Pancreas (tissue), 10 donors: ENCODE results near the gene GABRB3. TPM values are rescaled to one million over a fixed set of nuclear protein-coding genes. Genes with fewer than 3 reads are reported as not detected.

Source experiments
- ATAC-seq, 4 donors: fragments of 200-7000 bp; cut with Tn5 transposase; one replicate each; pipeline versions ENCODE4 v1.8.0 to v1.9.1; 2020; ENCODE audit warnings: mild to moderate bottlenecking in 4 of 4, moderate library complexity in 4 of 4
- DNase-seq, 6 donors: peaks; one replicate each; pipeline ENCODE4 v3.0.0-alpha.2; 2020
- FAIRE-seq: peaks from 2 replicates; lab custom pipeline; 2012; peaks lifted over from hg19 to GRCh38; lab: Jason Lieb, UNC
- H3K27ac ChIP-seq, 4 donors: fragments of 200-600 bp; sonication (generic); 1 replicate in 3 of 4; 2 replicates in 1 of 4; pipeline versions ENCODE4 v1.5.0 to v1.8.0; 2020
- H3K27me3 ChIP-seq, 4 donors: fragments of 200-600 bp; one replicate each; pipeline ENCODE4 v1.8.0; 2021
- H3K36me3 ChIP-seq, 3 donors: fragments of 200-600 bp; sonication (generic) in 1 of 3; one replicate each; pipeline versions ENCODE4 v1.5.0 to v1.8.0; 2020 to 2021
- H3K4me1 ChIP-seq, 3 donors: fragments of 200-600 bp; one replicate each; pipeline ENCODE4 v1.8.0; 2021
- H3K4me3 ChIP-seq, 4 donors: fragments of 200-600 bp; sonication (generic) in 2 of 4; one replicate each; pipeline versions ENCODE4 v1.5.0 to v1.8.0; 2020 to 2021
- H3K9me3 ChIP-seq, 4 donors: fragments of 200-600 bp; one replicate each; pipeline ENCODE4 v1.8.0; 2021
- CTCF ChIP-seq, 4 donors: fragments of 200-600 bp; sonication (generic) in 3 of 4; IDR thresholded peaks; one replicate each; pipeline versions ENCODE4 v1.5.0 to v1.8.0; 2021; ENCODE audit warnings: antibody characterized with exemption in 4 of 4
- intact Hi-C, 3 donors: fragments of 100-400 bp; cut with DNase I; formaldehyde crosslinking; loops; one replicate each; pipeline versions ENCODE4 v1.11.1 to v1.14.2; 2022
- polyA plus RNA-seq, 2 donors: library from polyadenylated mRNA; stranded (reverse); fragments of 200-250 nt; gene quantifications; one replicate each; pipeline ENCODE4 v1.2.3, GENCODE V29; 2013
- total RNA-seq, 6 donors: library from RNA; stranded (reverse); fragmentation: NEBNext Ultra II Directional in 4 of 6; extraction: Animal tissue kit (Norgen Biotek cat#: 25700) in 4 of 6; gene quantifications; one replicate each; pipeline versions ENCODE4 v1.2.1 to v1.2.4, GENCODE V29; 2021 to 2023
- donor health status: healthy with polysubstance abuse.
- donor health status: DM: no; HTN: no; CAD: no; lungs with moderate emphysema.
- donor health status: DM: no; HTN: no; CAD: no.
- donor health status: control.
- donor health status: control.
- donor health status: Bipolar disorder and iron deficiency.
- donor health status: DM: yes; HTN: yes; CAD: no.
- donor health status: DM: no; HTN: no; CAD: no.
- donor health status: DM: no; HTN: no; CAD: no.
- donor health status: DM: yes; HTN: yes; CAD: no.

GABRB3 gene
- total and polyA plus RNA-seq, 8 donors, result 1.3 to 11.4 (median 9.5) TPM

- no peaks in the 10 kb centered on the region for H3K9me3 ChIP-seq
Observed at GRCh38 chr15:26504009-26504408, 268.9 kb downstream of the GABRB3 start.

More at GRCh38 chr15:26504009-26504408, 268.9 kb downstream of the GABRB3 start:
- intact Hi-C loops, result no loop called here
- no peak for FAIRE-seq
- Histone ChIP-seq H3K36me3 (no peaks in the 10 kb centered on the region), H3K27me3 (no peaks in the 10 kb centered on the region), H3K4me1 (no peaks in the 10 kb centered on the region), H3K27ac (no peak overlapping the region), H3K4me3 (no peak overlapping the region)
- no peak for DNase-seq
- TF ChIP-seq CTCF (IDR thresholded peaks at IDR 0.05), result no peak
- ATAC-seq, result no peak

Other genes starting within 250 kb of the GABRB3 start
- under 1 TPM in 3 of 6 donors, not detected in 3; 0.28 to 0.52 (median 0.28) TPM for gene GABRA5, start 94.0 kb upstream of the GABRB3 start, total RNA-seq
- gene GABRA5, start 94.0 kb upstream of the GABRB3 start, polyA plus RNA-seq, result under 1 TPM in 1 of 2 donors, not detected in 1; 0.16 TPM
- not detected for gene GABRG3, start 198.1 kb upstream of the GABRB3 start, total RNA-seq
- gene GABRG3, start 198.1 kb upstream of the GABRB3 start, polyA plus RNA-seq, result under 1 TPM in 1 of 2 donors, not detected in 1; 0.35 TPM